Hepatocyte (in vitro differentiated cells): ENCODE data around the gene CPLANE1.

Experiments
- EZH2 ChIP-seq: fragments of 200-600 bp; sonication (generic); IDR thresholded peaks from 2 replicates; pipeline ENCODE4 v1.6.1; 2016; ENCODE audit warnings: antibody characterized with exemption, mild to moderate bottlenecking, borderline replicate concordance
- EZH2phosphoT487 ChIP-seq: fragments of 200-600 bp; sonication (generic); IDR thresholded peaks from one replicate; pipeline ENCODE4 v1.6.1; 2018; ENCODE audit warnings: antibody characterized with exemption, mild to moderate bottlenecking, low read depth, moderate library complexity; ENCODE audit not compliant: unreplicated experiment, severe bottlenecking
- TF ChIP-seq, protein P1 (sequence below): fragments of 200-600 bp; sonication (generic); IDR thresholded peaks from 2 replicates; pipeline ENCODE4 v1.5.1; 2016; ENCODE audit warnings: antibody characterized with exemption, mild to moderate bottlenecking; ENCODE audit not compliant: poor library complexity

DNA sequence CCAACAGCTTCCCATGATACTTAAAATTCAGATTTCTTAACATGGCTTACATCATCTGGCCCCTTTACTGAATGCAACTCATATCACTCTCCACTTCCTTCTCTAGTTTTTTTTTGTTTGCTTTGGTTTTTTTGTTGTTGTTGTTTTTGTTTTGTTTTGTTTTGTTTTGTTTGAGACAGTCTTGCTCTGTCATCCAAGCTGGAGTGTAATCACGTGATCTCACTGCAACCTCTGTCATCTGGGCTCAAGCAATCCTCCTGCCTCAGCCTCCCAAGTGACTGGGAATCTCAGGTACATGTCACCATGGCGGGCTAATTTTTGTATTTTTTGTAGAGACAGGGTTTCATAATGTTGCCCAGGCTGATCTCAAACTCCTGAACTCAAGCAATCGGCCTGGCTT lies 41.4 kb downstream of the CPLANE1 start:
- TF ChIP-seq, protein P1, sequence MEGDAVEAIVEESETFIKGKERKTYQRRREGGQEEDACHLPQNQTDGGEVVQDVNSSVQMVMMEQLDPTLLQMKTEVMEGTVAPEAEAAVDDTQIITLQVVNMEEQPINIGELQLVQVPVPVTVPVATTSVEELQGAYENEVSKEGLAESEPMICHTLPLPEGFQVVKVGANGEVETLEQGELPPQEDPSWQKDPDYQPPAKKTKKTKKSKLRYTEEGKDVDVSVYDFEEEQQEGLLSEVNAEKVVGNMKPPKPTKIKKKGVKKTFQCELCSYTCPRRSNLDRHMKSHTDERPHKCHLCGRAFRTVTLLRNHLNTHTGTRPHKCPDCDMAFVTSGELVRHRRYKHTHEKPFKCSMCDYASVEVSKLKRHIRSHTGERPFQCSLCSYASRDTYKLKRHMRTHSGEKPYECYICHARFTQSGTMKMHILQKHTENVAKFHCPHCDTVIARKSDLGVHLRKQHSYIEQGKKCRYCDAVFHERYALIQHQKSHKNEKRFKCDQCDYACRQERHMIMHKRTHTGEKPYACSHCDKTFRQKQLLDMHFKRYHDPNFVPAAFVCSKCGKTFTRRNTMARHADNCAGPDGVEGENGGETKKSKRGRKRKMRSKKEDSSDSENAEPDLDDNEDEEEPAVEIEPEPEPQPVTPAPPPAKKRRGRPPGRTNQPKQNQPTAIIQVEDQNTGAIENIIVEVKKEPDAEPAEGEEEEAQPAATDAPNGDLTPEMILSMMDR: no peak
- TF ChIP-seq EZH2phosphoT487: no peak
- no peak for TF ChIP-seq EZH2
